ENCODE measurements around the gene FBXL2. TPM values are rescaled to one million over a fixed set of nuclear protein-coding genes. Genes with fewer than 3 reads are reported as not detected.

The FBXL2 gene, protein sequence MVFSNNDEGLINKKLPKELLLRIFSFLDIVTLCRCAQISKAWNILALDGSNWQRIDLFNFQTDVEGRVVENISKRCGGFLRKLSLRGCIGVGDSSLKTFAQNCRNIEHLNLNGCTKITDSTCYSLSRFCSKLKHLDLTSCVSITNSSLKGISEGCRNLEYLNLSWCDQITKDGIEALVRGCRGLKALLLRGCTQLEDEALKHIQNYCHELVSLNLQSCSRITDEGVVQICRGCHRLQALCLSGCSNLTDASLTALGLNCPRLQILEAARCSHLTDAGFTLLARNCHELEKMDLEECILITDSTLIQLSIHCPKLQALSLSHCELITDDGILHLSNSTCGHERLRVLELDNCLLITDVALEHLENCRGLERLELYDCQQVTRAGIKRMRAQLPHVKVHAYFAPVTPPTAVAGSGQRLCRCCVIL
- total RNA-seq, result 1 to 10 TPM in 2 of 3 donors, under 1 TPM in 1; 0.43 to 5.6 (median 1.2) TPM
- long read RNA-seq, donor 1, partial matches to known transcripts, result 0 of 2 reads
- long read RNA-seq, donor 1, other reads (novel, unspliced or antisense), result 2 of 2 reads
- long read RNA-seq, donor 2, partial matches to known transcripts, result 0 of 3 reads
- long read RNA-seq, donor 2, other reads (novel, unspliced or antisense), result 3 of 3 reads

DNA sequence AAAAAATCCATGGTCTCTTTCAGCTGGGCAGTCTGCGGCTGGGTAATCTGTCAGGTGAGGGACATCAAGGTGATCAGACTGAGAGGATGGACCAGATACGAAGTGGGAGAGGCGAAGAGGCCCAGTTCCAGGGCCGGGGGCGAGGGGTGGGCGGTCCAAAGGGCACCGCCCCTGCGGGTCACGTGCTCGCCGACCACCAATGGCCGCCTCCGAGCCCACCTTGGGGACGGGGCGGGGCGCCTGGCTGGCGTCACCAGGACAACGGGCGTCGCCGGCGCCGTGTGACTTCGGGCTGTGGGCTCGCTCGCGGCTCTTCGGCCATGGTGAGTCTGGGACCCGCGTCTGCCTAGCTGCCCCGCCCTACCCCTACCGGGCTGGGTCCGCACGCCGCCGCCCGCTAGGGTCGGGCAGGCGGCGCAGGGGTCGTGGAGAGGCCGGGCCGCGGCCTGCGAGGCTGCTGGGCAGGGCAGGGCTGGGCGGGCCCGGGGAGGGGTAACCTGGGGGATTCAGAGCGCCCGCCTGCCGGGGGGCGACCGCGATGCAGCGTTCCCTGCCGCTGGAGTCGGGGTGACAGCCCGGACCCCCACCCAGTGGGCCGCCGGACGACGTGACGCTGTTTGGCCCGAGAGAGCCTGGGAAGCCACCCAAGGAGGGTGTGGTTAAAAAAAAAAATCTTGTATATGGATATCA lies at the start of gene FBXL2:
Gene FBXL2 (plus strand): TSS at position 250 of the 690 bp plus-strand sequence. CDS start 71 bp downstream, at position 321.
- intact Hi-C loops (cut with DNase I, micrococcal nuclease), result no loop called here
- ATAC-seq, result peak; percentile 63
- H3K4me1 ChIP-seq (ENCODE audit: low read depth), result peaks cover 13% of the 10 kb centered on the region
- peak; percentile 25 to 52 (median 42) for DNase-seq
- H3K9me3 ChIP-seq, result no peaks in the 10 kb centered on the region
- H3K36me3 ChIP-seq (ENCODE audit: low read depth), result no peaks in the 10 kb centered on the region
- H3K4me3 ChIP-seq, result peak within 1 kb of the TSS; percentile 26
- TF ChIP-seq, protein P1, sequence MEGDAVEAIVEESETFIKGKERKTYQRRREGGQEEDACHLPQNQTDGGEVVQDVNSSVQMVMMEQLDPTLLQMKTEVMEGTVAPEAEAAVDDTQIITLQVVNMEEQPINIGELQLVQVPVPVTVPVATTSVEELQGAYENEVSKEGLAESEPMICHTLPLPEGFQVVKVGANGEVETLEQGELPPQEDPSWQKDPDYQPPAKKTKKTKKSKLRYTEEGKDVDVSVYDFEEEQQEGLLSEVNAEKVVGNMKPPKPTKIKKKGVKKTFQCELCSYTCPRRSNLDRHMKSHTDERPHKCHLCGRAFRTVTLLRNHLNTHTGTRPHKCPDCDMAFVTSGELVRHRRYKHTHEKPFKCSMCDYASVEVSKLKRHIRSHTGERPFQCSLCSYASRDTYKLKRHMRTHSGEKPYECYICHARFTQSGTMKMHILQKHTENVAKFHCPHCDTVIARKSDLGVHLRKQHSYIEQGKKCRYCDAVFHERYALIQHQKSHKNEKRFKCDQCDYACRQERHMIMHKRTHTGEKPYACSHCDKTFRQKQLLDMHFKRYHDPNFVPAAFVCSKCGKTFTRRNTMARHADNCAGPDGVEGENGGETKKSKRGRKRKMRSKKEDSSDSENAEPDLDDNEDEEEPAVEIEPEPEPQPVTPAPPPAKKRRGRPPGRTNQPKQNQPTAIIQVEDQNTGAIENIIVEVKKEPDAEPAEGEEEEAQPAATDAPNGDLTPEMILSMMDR (IDR thresholded peaks at IDR 0.05), result no peak

DNA sequence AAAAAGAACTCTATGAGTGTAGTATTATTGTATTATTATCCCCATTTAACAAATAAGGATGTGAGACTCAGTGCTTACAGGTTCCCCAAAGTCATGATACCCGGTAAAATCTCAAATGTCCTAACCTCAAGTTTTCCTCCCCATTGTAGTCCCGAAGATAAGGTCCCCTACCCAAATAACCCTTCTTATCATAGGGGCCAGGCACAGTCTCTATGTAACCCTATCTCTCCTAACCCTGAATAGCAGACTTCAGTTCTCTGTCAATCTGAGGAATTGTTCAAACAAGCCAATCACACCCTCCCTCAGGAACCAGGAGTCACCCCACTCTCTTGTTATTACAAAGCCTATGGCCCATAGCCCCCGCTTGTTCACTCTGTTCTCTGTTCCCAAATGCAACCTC lies 48.2 kb upstream of the FBXL2 start:
- TF ChIP-seq, protein P1 (IDR thresholded peaks at IDR 0.05), result no peak
- intact Hi-C loops (cut with DNase I, micrococcal nuclease), result no loop called here

DNA sequence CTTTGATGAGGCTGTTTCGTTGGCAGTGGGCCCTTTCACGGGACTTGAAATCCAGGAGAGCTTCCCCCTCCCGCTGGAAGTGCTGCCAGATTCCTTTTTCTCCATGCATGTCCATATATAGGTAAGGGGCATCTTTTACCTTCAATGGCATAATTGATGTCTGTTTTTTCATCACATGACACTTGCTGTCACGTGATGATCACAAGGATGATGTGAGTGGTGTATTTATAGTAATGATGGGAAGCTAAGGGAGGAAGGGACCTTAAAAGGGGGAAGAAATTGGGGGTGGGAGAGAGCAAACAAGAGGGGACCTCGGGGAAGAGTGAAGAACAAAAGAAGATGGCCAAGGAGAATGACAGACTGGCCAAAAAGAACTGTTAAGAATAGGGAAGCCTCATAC lies 47.3 kb upstream of the FBXL2 start:
- intact Hi-C loops (cut with DNase I, micrococcal nuclease), result no loop called here
- no peaks in the 10 kb centered on the region for H3K4me1 ChIP-seq (ENCODE audit: low read depth)
- H3K9me3 ChIP-seq, result no peaks in the 10 kb centered on the region
- no peak overlapping the region for H3K4me3 ChIP-seq
- no peaks in the 10 kb centered on the region for H3K36me3 ChIP-seq (ENCODE audit: low read depth)
- DNase-seq, result no peak
- TF ChIP-seq, protein P1 (IDR thresholded peaks at IDR 0.05), result no peak
- no peak for ATAC-seq

More for the DNA sequence above, 48.2 kb upstream of the FBXL2 start:
- Histone ChIP-seq H3K9me3 (no peaks in the 10 kb centered on the region), H3K4me3 (no peak overlapping the region), H3K36me3 (ENCODE audit: low read depth) (no peaks in the 10 kb centered on the region), H3K4me1 (ENCODE audit: low read depth) (no peaks in the 10 kb centered on the region)
- DNase-seq (no peak), ATAC-seq (no peak)

DNA sequence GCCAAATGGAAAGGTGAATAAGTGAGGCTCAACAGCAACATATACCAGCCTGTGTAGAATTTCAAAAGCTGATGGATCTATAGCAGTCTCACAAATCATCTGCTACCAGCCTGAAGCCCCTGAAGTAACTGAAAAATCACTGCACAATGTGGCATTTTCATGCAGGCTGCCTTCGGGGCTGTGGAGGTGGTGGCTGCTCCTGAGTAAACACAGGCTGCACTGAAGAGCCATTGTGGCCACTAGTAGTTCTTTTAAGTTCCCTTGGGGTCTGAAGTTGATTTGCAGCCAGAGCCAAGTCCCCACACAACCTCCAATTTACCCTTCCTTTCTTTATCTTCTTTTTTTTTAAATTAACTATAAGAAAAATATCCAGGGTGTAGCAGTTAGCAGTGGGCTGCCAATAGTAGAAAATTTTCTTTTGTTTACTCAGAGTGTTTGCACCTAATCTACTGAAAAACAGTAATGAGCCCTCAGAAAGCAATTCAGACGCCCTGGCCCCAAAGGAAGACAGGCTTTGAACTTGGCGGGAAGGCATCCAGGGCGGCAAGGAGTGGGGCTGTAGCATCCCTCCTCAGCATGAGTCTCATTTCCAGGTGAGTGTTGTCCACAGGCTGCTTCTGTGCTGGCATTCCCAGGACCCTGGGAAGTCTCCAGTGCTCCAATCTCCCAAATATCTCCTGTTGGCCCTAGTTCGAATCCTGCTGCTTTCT lies 45.3 kb upstream of the FBXL2 start:
- no peak for DNase-seq
- no peak overlapping the region for H3K4me3 ChIP-seq
- H3K4me1 ChIP-seq (ENCODE audit: low read depth), result no peaks in the 10 kb centered on the region
- no peak for ATAC-seq
- TF ChIP-seq, protein P1 (IDR thresholded peaks at IDR 0.05), result no peak
- no peaks in the 10 kb centered on the region for H3K9me3 ChIP-seq
- intact Hi-C loops (cut with DNase I, micrococcal nuclease), result no loop called here
- no peaks in the 10 kb centered on the region for H3K36me3 ChIP-seq (ENCODE audit: low read depth)

DNA sequence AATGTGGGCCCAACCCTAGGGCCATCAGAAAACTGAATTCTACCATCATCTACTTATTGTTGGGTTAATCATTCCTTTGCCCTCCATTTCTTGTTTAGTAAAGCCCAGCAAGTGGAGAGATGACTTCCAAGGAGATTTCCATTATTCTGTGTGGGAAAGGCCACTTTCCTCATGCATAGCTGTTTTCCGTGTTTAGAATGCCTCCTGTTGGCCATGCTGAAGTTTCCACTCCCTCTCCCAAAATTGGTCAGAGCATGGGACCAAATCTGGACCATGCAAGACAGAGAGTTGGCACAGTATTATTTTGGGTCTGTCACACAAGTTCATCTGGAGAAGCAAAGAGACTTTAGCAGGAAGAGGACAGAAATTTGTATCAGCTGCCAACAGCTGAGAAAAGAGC lies 43.4 kb upstream of the FBXL2 start:
- H3K4me3 ChIP-seq, result no peak overlapping the region
- TF ChIP-seq, protein P1 (IDR thresholded peaks at IDR 0.05), result no peak
- ATAC-seq (no peak), DNase-seq (no peak)
- no peaks in the 10 kb centered on the region for H3K4me1 ChIP-seq (ENCODE audit: low read depth)
- intact Hi-C loops (cut with DNase I, micrococcal nuclease), result no loop called here
- H3K36me3 ChIP-seq (ENCODE audit: low read depth), result no peaks in the 10 kb centered on the region
- H3K9me3 ChIP-seq, result no peaks in the 10 kb centered on the region

All from mucosa of descending colon (tissue), 3 donors.